HG02798 (cell line): ENCODE measurements around the gene GRIP2.
"Not testable (repeated sequence)": the region's sequence is repeated elsewhere in the genome, so short reads cannot be mapped to it uniquely, and the experiment has no call there.

ENCODE experiments used
- ATAC-seq: cut with Tn5 transposase; IDR thresholded peaks from one replicate; pipeline ENCODE4 v1.9.1; 2021; ENCODE audit warnings: mild to moderate bottlenecking; ENCODE audit not compliant: unreplicated experiment, poor library complexity

Gene GRIP2

GRCh38 chr3:14522768-14523167 is 17.4 kb downstream of the GRIP2 start:
- no peak for ATAC-seq

- ATAC-seq = no peak
Observed at GRCh38 chr3:14522129-14522691, 17.9 kb downstream of the GRIP2 start.

GRCh38 chr3:14521611-14522010 is 18.5 kb downstream of the GRIP2 start:
- ATAC-seq = no peak

GRCh38 chr3:14520967-14521366 is 19.2 kb downstream of the GRIP2 start:
- ATAC-seq = no peak

- ATAC-seq = no peak
Observed at GRCh38 chr3:14520149-14520548, 20.0 kb downstream of the GRIP2 start.

- ATAC-seq = no peak
Observed at GRCh38 chr3:14519406-14519805, 20.7 kb downstream of the GRIP2 start.

- ATAC-seq = no peak
Observed at GRCh38 chr3:14518893-14519292, 21.2 kb downstream of the GRIP2 start.

GRCh38 chr3:14518432-14518802 is 21.7 kb downstream of the GRIP2 start:
- no peak for ATAC-seq

- ATAC-seq = no peak
Observed at GRCh38 chr3:14517601-14518431, 22.3 kb downstream of the GRIP2 start.

GRCh38 chr3:14516738-14517345 is 23.3 kb downstream of the GRIP2 start:
- ATAC-seq = no peak

- ATAC-seq = not testable (repeated sequence)
Observed at GRCh38 chr3:14515526-14515925, 24.6 kb downstream of the GRIP2 start.

- no peak for ATAC-seq
Observed at GRCh38 chr3:14514323-14514720, 25.8 kb downstream of the GRIP2 start.

- ATAC-seq = no peak
Observed at GRCh38 chr3:14513566-14514322, 26.4 kb downstream of the GRIP2 start.

GRCh38 chr3:14512942-14513327 is 27.2 kb downstream of the GRIP2 start:
- ATAC-seq = no peak

GRCh38 chr3:14512281-14512941 is 27.7 kb downstream of the GRIP2 start:
- ATAC-seq = no peak

GRCh38 chr3:14511623-14512280 is 28.4 kb downstream of the GRIP2 start:
- no peak for ATAC-seq

- ATAC-seq = no peak
Observed at GRCh38 chr3:14510838-14511622, 29.1 kb downstream of the GRIP2 start.

GRCh38 chr3:14509796-14510100 is 30.4 kb downstream of the GRIP2 start:
- no peak for ATAC-seq
